HepG2 (cell line): ENCODE results near the gene TMEM9. TPM values are rescaled to one million over a fixed set of nuclear protein-coding genes. Genes with fewer than 3 reads are reported as not detected.
A peak's percentile ranks its signal among the peaks of the same experiment; 100 is the strongest.

Source experiments
- CHD4 ChIP-seq: fragments of 200-600 bp; sonication (generic); IDR thresholded peaks from 2 replicates; pipeline ENCODE4 v1.7.0; 2017; ENCODE audit warnings: mild to moderate bottlenecking, low read length, borderline replicate concordance
- KAT7 ChIP-seq: IDR thresholded peaks from 2 replicates; pipeline ENCODE4 v1.6.1; 2018; ENCODE audit warnings: borderline replicate concordance, missing compliant biosample characterization
- MED8 ChIP-seq: sonication (generic); formaldehyde crosslinking; IDR thresholded peaks from 2 replicates; pipeline ENCODE4 v1.8.1; 2023; ENCODE audit warnings: mild to moderate bottlenecking, missing genetic modification reagents; ENCODE audit not compliant: insufficient replicate concordance
- SIN3A ChIP-seq: IDR thresholded peaks from 2 replicates; pipeline ENCODE4 v1.6.1; 2011; ENCODE audit warnings: low read depth, mild to moderate bottlenecking, control low read depth, low read length, borderline replicate concordance
- SMAD1 ChIP-seq: sonication (generic); formaldehyde crosslinking; IDR thresholded peaks from 2 replicates; pipeline ENCODE4 v1.4.0; 2020; ENCODE audit warnings: missing genetic modification reagents, low read depth, mild to moderate bottlenecking, borderline replicate concordance
- SP1 ChIP-seq, 2 experiments: fragments of 450-650 bp in 1 of 2; sonication (generic) in 1 of 2; formaldehyde crosslinking in 1 of 2; IDR thresholded peaks; 2 replicates each; pipeline versions ENCODE4 v1.4.0 to v1.6.1; 2016 to 2020; ENCODE audit warnings: missing genetic modification reagents in 1 of 2
- SUZ12 ChIP-seq: fragments of 150-350 bp; IDR thresholded peaks from 2 replicates; pipeline ENCODE4 v1.6.1; 2014; ENCODE audit warnings: low read depth, low read length
- ZBTB1 ChIP-seq: sonication (generic); formaldehyde crosslinking; IDR thresholded peaks from 2 replicates; pipeline ENCODE4 v1.4.0; 2020; ENCODE audit warnings: missing genetic modification reagents, borderline replicate concordance
- ZBTB20 ChIP-seq: sonication (generic); formaldehyde crosslinking; IDR thresholded peaks from 2 replicates; pipeline ENCODE4 v1.8.1; 2023; ENCODE audit warnings: missing genetic modification reagents, low read depth, mild to moderate bottlenecking, borderline replicate concordance
- ZBTB21 ChIP-seq: sonication (generic); formaldehyde crosslinking; IDR thresholded peaks from 2 replicates; pipeline ENCODE4 v1.4.0; 2020; ENCODE audit warnings: missing genetic modification reagents
- ZNF207 ChIP-seq: fragments of 450-650 bp; IDR thresholded peaks from 2 replicates; pipeline ENCODE4 v1.6.1; 2016; ENCODE audit warnings: antibody characterized with exemption, borderline replicate concordance
- ZNF329 ChIP-seq: sonication (generic); formaldehyde crosslinking; IDR thresholded peaks from 2 replicates; pipeline ENCODE4 v1.9.0; 2021; ENCODE audit warnings: low read depth, mild to moderate bottlenecking, missing genetic modification reagents
- polyA plus RNA-seq, 8 experiments: library from polyadenylated mRNA; depleted of rRNA in 3 of 8; stranded (reverse) in 7 of 8; unstranded in 1 of 8; fragments of >200 nt; fragmentation: Illumina TruSeq in 4 of 8; extraction: Trizol in 4 of 8; gene quantifications; 2 replicates each; pipeline versions ENCODE4 v1.2.1 to v1.2.3, GENCODE V29; 2011 to 2016; ENCODE audit warnings: low read depth in 4 of 8, missing spikeins in 1 of 8, mixed read lengths in 1 of 8; ENCODE audit not compliant: insufficient read depth in 1 of 8
- total RNA-seq, 5 experiments: library from RNA; depleted of rRNA; stranded (reverse); fragments of >200 nt; fragmentation: Illumina TruSeq; extraction: Trizol; gene quantifications; 2 replicates each; pipeline ENCODE4 v1.2.3, GENCODE V29; 2016; ENCODE audit warnings: low read depth in 1 of 5
- TF ChIP-seq, protein P1 (sequence below): sonication (generic); formaldehyde crosslinking; IDR thresholded peaks from 2 replicates; pipeline ENCODE4 v1.4.0; 2020; ENCODE audit warnings: missing genetic modification reagents, borderline replicate concordance
- TF ChIP-seq, protein P2 (sequence below): sonication (generic); formaldehyde crosslinking; IDR thresholded peaks from 2 replicates; pipeline ENCODE4 v1.5.0; 2020; ENCODE audit warnings: missing genetic modification reagents
- TF ChIP-seq, protein P3 (sequence below): sonication (generic); formaldehyde crosslinking; IDR thresholded peaks from 2 replicates; pipeline ENCODE4 v1.8.1; 2023; ENCODE audit warnings: mild to moderate bottlenecking, missing genetic modification reagents, borderline replicate concordance
- TF ChIP-seq, protein P4 (sequence below): sonication (generic); formaldehyde crosslinking; IDR thresholded peaks from 2 replicates; pipeline ENCODE4 v1.9.0; 2021; ENCODE audit warnings: missing genetic modification reagents, borderline replicate concordance

The TMEM9 gene
- total and polyA plus RNA-seq, 2 of the 13 experiments (the other 11 are each of a cell fraction or from before 2014, with no cell fraction given): 60.9 to 102 TPM

DNA sequence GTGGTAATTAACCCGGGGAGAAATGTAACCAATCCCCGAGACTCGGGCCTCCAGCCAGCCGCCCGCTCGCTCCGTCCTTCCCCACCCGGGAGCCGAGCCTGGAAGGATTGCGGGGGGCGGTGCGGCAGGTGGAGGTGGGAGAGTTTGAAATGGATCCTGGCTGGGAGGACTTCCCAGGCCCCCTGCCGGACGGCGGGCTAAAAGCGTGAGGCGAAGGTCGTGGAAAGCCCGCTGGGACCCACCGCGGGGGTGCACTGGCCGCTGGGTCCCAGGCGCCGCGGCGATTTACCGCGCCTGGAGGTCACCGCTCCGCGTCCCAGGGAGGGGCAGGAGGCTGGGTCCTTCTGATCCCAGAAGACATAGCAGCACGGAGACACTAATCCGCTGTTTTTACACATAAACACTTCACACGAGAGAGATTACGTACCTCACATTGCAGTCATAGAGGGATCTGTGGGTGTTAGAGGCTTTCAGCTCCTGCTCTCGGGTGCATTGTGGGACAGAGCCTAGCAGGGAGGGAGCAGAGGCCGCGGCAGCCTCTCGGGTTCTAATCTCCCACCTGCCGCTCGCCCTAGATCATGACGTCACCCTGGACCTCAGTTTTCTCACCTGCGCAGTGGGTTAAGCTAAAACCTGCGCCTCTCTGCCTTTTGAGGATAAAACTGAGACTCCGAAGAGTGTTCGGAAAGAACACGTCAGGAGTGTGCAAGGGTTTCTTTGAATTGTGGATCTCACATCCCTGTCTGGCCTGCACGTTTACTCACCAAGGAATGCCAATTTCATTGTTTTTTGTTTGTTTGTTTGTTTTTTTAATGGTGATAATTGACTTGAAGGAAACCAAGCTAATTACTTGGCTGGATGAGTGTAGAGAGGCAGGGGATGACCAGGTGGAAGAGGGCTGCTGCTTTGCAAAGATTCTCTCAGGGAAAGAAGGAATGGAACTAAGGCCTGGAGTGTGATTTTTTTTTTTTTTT, 17.1 kb upstream of the TMEM9 start (continued):
- TF ChIP-seq, protein P1, sequence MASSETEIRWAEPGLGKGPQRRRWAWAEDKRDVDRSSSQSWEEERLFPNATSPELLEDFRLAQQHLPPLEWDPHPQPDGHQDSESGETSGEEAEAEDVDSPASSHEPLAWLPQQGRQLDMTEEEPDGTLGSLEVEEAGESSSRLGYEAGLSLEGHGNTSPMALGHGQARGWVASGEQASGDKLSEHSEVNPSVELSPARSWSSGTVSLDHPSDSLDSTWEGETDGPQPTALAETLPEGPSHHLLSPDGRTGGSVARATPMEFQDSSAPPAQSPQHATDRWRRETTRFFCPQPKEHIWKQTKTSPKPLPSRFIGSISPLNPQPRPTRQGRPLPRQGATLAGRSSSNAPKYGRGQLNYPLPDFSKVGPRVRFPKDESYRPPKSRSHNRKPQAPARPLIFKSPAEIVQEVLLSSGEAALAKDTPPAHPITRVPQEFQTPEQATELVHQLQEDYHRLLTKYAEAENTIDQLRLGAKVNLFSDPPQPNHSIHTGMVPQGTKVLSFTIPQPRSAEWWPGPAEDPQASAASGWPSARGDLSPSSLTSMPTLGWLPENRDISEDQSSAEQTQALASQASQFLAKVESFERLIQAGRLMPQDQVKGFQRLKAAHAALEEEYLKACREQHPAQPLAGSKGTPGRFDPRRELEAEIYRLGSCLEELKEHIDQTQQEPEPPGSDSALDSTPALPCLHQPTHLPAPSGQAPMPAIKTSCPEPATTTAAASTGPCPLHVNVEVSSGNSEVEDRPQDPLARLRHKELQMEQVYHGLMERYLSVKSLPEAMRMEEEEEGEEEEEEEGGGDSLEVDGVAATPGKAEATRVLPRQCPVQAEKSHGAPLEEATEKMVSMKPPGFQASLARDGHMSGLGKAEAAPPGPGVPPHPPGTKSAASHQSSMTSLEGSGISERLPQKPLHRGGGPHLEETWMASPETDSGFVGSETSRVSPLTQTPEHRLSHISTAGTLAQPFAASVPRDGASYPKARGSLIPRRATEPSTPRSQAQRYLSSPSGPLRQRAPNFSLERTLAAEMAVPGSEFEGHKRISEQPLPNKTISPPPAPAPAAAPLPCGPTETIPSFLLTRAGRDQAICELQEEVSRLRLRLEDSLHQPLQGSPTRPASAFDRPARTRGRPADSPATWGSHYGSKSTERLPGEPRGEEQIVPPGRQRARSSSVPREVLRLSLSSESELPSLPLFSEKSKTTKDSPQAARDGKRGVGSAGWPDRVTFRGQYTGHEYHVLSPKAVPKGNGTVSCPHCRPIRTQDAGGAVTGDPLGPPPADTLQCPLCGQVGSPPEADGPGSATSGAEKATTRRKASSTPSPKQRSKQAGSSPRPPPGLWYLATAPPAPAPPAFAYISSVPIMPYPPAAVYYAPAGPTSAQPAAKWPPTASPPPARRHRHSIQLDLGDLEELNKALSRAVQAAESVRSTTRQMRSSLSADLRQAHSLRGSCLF (CRISPR knock-in tag): no peak
- TF ChIP-seq MED8 (CRISPR knock-in tag) (no peak), SMAD1 (no peak; the same call in 1 of the 2 replicates), SUZ12 (no peak), ZBTB1 (CRISPR knock-in tag) (no peak), SIN3A (no peak; the same call in 1 of the 2 replicates), ZBTB21 (CRISPR knock-in tag) (peak; percentile 64; the same call in 1 of the 2 replicates), SP1 (IDR thresholded peaks at IDR 0.05) (no peak), SP1 (CRISPR knock-in tag; IDR thresholded peaks at IDR 0.05) (no peak), CHD4 (peak; percentile 78; the same call in 1 of the 2 replicates), KAT7 (peak; percentile 47; the same call in 1 of the 2 replicates), ZBTB20 (CRISPR knock-in tag) (no peak), ZNF207 (no peak), ZNF329 (CRISPR knock-in tag) (no peak)
- TF ChIP-seq, protein P2, sequence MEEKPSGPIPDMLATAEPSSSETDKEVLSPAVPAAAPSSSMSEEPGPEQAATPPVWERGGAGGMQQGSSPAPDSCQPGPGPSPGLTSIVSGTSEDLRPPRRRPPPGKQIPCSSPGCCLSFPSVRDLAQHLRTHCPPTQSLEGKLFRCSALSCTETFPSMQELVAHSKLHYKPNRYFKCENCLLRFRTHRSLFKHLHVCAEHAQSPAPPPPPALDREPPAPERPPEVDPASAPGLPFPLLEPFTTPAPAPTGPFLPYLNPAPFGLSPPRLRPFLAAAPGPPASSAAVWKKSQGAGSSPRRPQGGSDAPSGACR (CRISPR knock-in tag): no peak
- TF ChIP-seq, protein P3, sequence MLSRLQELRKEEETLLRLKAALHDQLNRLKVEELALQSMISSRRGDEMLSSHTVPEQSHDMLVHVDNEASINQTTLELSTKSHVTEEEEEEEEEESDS (CRISPR knock-in tag): 0 out of 2 replicates have a peak, but pooled peaks have one; percentile 14
- TF ChIP-seq, protein P4, sequence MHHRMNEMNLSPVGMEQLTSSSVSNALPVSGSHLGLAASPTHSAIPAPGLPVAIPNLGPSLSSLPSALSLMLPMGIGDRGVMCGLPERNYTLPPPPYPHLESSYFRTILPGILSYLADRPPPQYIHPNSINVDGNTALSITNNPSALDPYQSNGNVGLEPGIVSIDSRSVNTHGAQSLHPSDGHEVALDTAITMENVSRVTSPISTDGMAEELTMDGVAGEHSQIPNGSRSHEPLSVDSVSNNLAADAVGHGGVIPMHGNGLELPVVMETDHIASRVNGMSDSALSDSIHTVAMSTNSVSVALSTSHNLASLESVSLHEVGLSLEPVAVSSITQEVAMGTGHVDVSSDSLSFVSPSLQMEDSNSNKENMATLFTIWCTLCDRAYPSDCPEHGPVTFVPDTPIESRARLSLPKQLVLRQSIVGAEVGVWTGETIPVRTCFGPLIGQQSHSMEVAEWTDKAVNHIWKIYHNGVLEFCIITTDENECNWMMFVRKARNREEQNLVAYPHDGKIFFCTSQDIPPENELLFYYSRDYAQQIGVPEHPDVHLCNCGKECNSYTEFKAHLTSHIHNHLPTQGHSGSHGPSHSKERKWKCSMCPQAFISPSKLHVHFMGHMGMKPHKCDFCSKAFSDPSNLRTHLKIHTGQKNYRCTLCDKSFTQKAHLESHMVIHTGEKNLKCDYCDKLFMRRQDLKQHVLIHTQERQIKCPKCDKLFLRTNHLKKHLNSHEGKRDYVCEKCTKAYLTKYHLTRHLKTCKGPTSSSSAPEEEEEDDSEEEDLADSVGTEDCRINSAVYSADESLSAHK (CRISPR knock-in tag): no peak
